OCI-LY1 (cell line): ENCODE measurements around the gene TTC9.

Experiments used
- EZH2 ChIP-seq: fragments of 200-600 bp; sonication (generic), shearing (Covaris generic); IDR thresholded peaks from 2 replicates; pipeline ENCODE4 v1.8.0; 2017; ENCODE audit warnings: borderline replicate concordance, mixed run types, mild to moderate bottlenecking, antibody characterized with exemption, low read length, moderate library complexity, mixed read lengths
- TF ChIP-seq, protein P1 (sequence below): fragments of 200-600 bp; sonication (generic), shearing (Covaris generic); IDR thresholded peaks from 2 replicates; pipeline ENCODE4 v1.5.1; 2017; ENCODE audit warnings: mild to moderate bottlenecking, antibody characterized with exemption, low read length, moderate library complexity, mixed read lengths

DNA sequence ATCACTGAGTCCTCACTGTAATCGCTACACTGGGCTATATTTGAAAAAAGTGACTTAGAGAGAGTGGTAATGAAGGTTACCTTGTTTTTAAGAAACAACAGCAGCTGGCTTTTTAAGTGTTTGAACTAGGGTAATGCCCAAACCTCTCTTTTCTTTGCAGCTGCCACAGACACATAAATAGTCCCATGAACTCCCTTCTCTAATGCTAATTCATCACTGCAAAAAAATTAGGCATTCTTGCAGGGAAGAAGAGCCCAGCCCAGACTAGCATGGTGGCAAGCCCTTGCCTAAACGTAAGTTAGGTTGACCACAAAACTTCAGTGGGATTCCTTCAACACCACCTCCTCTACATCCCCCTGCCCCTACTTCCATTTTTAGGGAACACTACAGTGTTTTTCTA lies 23.4 kb upstream of the TTC9 start:
- TF ChIP-seq, protein P1, sequence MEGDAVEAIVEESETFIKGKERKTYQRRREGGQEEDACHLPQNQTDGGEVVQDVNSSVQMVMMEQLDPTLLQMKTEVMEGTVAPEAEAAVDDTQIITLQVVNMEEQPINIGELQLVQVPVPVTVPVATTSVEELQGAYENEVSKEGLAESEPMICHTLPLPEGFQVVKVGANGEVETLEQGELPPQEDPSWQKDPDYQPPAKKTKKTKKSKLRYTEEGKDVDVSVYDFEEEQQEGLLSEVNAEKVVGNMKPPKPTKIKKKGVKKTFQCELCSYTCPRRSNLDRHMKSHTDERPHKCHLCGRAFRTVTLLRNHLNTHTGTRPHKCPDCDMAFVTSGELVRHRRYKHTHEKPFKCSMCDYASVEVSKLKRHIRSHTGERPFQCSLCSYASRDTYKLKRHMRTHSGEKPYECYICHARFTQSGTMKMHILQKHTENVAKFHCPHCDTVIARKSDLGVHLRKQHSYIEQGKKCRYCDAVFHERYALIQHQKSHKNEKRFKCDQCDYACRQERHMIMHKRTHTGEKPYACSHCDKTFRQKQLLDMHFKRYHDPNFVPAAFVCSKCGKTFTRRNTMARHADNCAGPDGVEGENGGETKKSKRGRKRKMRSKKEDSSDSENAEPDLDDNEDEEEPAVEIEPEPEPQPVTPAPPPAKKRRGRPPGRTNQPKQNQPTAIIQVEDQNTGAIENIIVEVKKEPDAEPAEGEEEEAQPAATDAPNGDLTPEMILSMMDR, result no peak
- no peak for TF ChIP-seq EZH2
